A549 (cell line): Measurements from ENCODE around the gene SPIN1. TPM values are rescaled to one million over a fixed set of nuclear protein-coding genes. Genes with fewer than 3 reads are reported as not detected.

Source experiments
- ATAC-seq, 2 experiments: fragments of 200-7000 bp in 1 of 2; fragments of >200 bp in 1 of 2; cut with Nextera tagmentation in 1 of 2; cut with Tn5 transposase in 1 of 2; 3 replicates each; pipeline versions ENCODE4 v1.8.0 to v1.9.1; 2018 to 2020; ENCODE audit warnings: mild to moderate bottlenecking in 1 of 2, moderate library complexity in 1 of 2
- CTCF ChIA-PET: fragments of 300-600 bp; sonication (Branson Sonifier 250); formaldehyde crosslinking; extraction: SDS; loops from one replicate; lab custom pipeline; 2021; ENCODE audit warnings: antibody characterized with exemption, inconsistent platforms; lab: Yijun Ruan, JAX
- POLR2A ChIA-PET: fragments of 350-600 bp; formaldehyde crosslinking; extraction: SDS; loops from one replicate; lab custom pipeline; 2021; ENCODE audit warnings: antibody characterized with exemption, inconsistent platforms; lab: Yijun Ruan, JAX
- DNase-seq, 2 experiments: peaks; one replicate each; pipeline versions ENCODE4 v3.0.0 to v3.0.0-alpha.2; 2011 to 2016; ENCODE audit warnings: low read depth in 1 of 2, low spot score in 1 of 2
- FAIRE-seq: peaks from 2 replicates; lab custom pipeline; 2011; peaks lifted over from hg19 to GRCh38; lab: Jason Lieb, UNC
- H3K27ac ChIP-seq, 2 experiments: fragments of >200 bp; sonication (Bioruptor Twin); formaldehyde crosslinking; 3 replicates each; pipeline ENCODE4 v1.5.1; 2016 to 2017
- H3K4me1 ChIP-seq: fragments of >200 bp; sonication (Bioruptor Twin); formaldehyde crosslinking; 3 replicates; pipeline ENCODE4 v1.6.1; 2016
- H3K4me2 ChIP-seq: fragments of >200 bp; sonication (Bioruptor Twin); formaldehyde crosslinking; 3 replicates; pipeline ENCODE4 v1.6.1; 2016
- H3K4me3 ChIP-seq: fragments of >200 bp; sonication (Bioruptor Twin); formaldehyde crosslinking; 3 replicates; pipeline ENCODE4 v1.5.1; 2016
- H3K9me3 ChIP-seq: fragments of >200 bp; sonication (Bioruptor Twin); formaldehyde crosslinking; 3 replicates; pipeline ENCODE4 v1.6.1; 2016
- BHLHE40 ChIP-seq: IDR thresholded peaks from 2 replicates; pipeline ENCODE4 v1.6.1; 2012; ENCODE audit warnings: low read depth, low read length, inconsistent platforms
- CHD2 ChIP-seq: fragments of 150-350 bp; IDR thresholded peaks from 2 replicates; pipeline ENCODE4 v1.6.1; 2014; ENCODE audit warnings: low read length; ENCODE audit not compliant: partially characterized antibody
- ESRRA ChIP-seq: fragments of 150-350 bp; IDR thresholded peaks from 2 replicates; pipeline ENCODE4 v1.6.1; 2014; ENCODE audit warnings: mild to moderate bottlenecking, low read length, borderline replicate concordance
- HOXB13 ChIP-seq: fragments of 250-450 bp; sonication (Bioruptor Pico); IDR thresholded peaks from 2 replicates; pipeline ENCODE4 v1.5.0; 2020; ENCODE audit warnings: low read depth, mild to moderate bottlenecking, moderate library complexity
- KDM1A ChIP-seq: fragments of 200-600 bp; sonication (generic); IDR thresholded peaks from 2 replicates; pipeline ENCODE4 v1.6.1; 2016; ENCODE audit warnings: low read depth, mild to moderate bottlenecking
- MAZ ChIP-seq: fragments of 150-350 bp; IDR thresholded peaks from 2 replicates; pipeline ENCODE4 v1.6.1; 2014; ENCODE audit warnings: antibody characterized with exemption, low read depth, low read length, borderline replicate concordance
- MYC ChIP-seq: IDR thresholded peaks from 2 replicates; pipeline ENCODE4 v1.6.1; 2012; ENCODE audit warnings: mild to moderate bottlenecking, inconsistent platforms, low read length, improper control_type of control experiment, borderline replicate concordance
- NFE2L2 ChIP-seq: fragments of 150-350 bp; conservative IDR thresholded peaks from 2 replicates; pipeline ENCODE4 v1.6.1; 2014; ENCODE audit warnings: low read length
- NPAS2 ChIP-seq: fragments of 250-450 bp; sonication (Bioruptor Pico); IDR thresholded peaks from 2 replicates; pipeline ENCODE4 v1.8.0; 2022; ENCODE audit warnings: mild to moderate bottlenecking, moderate library complexity, borderline replicate concordance
- POLR2A ChIP-seq: IDR thresholded peaks from 2 replicates; pipeline ENCODE4 v1.6.1; 2012; ENCODE audit warnings: mild to moderate bottlenecking, low read length
- POLR2AphosphoS2 ChIP-seq: conservative IDR thresholded peaks from 2 replicates; pipeline ENCODE4 v1.6.1; 2012; ENCODE audit warnings: low read length, improper control_type of control experiment, inconsistent platforms
- RAD21 ChIP-seq, 2 experiments: fragments of >200 bp in 1 of 2; sonication (Bioruptor Twin) in 1 of 2; formaldehyde crosslinking in 1 of 2; IDR thresholded peaks in 1 of 2; conservative IDR thresholded peaks in 1 of 2; 2 replicates in 1 of 2; 3 replicates in 1 of 2; pipeline ENCODE4 v1.6.1; 2012 to 2018; ENCODE audit warnings: inconsistent platforms in 1 of 2
- SMC3 ChIP-seq: fragments of >200 bp; sonication (Bioruptor Twin); formaldehyde crosslinking; IDR thresholded peaks from 3 replicates; pipeline ENCODE4 v1.6.1; 2018; ENCODE audit warnings: inconsistent platforms
- TFCP2L1 ChIP-seq: fragments of 250-450 bp; sonication (Bioruptor Pico); IDR thresholded peaks from 2 replicates; pipeline ENCODE4 v1.5.0; 2021; ENCODE audit warnings: mild to moderate bottlenecking
- ZNF302 ChIP-seq: fragments of 250-450 bp; sonication (Bioruptor Pico); IDR thresholded peaks from 2 replicates; pipeline ENCODE4 v1.9.0; 2021; ENCODE audit warnings: inconsistent platforms, mild to moderate bottlenecking, moderate library complexity
- WGBS: methylation state at CpG from one replicate; pipeline ENCODE4 v1.1.6; 2017; ENCODE audit errors: missing lambda C conversion rate; 5-methylcytosine and 5-hydroxymethylcytosine counted together
- polyA plus RNA-seq, 4 experiments: library from polyadenylated mRNA; depleted of rRNA in 3 of 4; stranded (reverse); fragments of >200 nt; fragmentation: RNase III in 1 of 4; extraction: RNeasy Plus Mini Kit Qiagen cat#74134 plus additional on column Dnase treatment in 1 of 4; gene quantifications; 2 replicates in 3 of 4; 3 replicates in 1 of 4; pipeline ENCODE4 v1.2.3, GENCODE V29; 2011 to 2017
- TF ChIP-seq, protein P1 (sequence below): IDR thresholded peaks from 2 replicates; pipeline ENCODE4 v1.6.1; 2012; ENCODE audit warnings: low read depth, borderline replicate concordance
- TF ChIP-seq, protein P2 (sequence below): fragments of 450-650 bp; IDR thresholded peaks from 2 replicates; pipeline ENCODE4 v1.6.1; 2014; ENCODE audit warnings: antibody characterized with exemption
- TF ChIP-seq, protein P3 (sequence below): fragments of 250-450 bp; sonication (Bioruptor Pico); IDR thresholded peaks from 2 replicates; pipeline ENCODE4 v1.5.0; 2020; ENCODE audit warnings: low read depth, mild to moderate bottlenecking, moderate library complexity
- TF ChIP-seq, protein P4 (sequence below): fragments of 250-450 bp; sonication (Bioruptor Pico); IDR thresholded peaks from 2 replicates; pipeline ENCODE4 v1.5.0; 2021; ENCODE audit warnings: mild to moderate bottlenecking, moderate library complexity, borderline replicate concordance
- TF ChIP-seq, protein P5 (sequence below): IDR thresholded peaks from 2 replicates; pipeline ENCODE4 v1.6.1; 2012
- TF ChIP-seq, protein P6 (sequence below): fragments of >200 bp; sonication (Bioruptor Twin); formaldehyde crosslinking; IDR thresholded peaks from 3 replicates; pipeline ENCODE4 v1.5.1; 2016

The SPIN1 gene
- polyA plus RNA-seq, 2 of the 4 experiments (the other 2 are of a cell fraction): 47.8 to 83.9 TPM

DNA sequence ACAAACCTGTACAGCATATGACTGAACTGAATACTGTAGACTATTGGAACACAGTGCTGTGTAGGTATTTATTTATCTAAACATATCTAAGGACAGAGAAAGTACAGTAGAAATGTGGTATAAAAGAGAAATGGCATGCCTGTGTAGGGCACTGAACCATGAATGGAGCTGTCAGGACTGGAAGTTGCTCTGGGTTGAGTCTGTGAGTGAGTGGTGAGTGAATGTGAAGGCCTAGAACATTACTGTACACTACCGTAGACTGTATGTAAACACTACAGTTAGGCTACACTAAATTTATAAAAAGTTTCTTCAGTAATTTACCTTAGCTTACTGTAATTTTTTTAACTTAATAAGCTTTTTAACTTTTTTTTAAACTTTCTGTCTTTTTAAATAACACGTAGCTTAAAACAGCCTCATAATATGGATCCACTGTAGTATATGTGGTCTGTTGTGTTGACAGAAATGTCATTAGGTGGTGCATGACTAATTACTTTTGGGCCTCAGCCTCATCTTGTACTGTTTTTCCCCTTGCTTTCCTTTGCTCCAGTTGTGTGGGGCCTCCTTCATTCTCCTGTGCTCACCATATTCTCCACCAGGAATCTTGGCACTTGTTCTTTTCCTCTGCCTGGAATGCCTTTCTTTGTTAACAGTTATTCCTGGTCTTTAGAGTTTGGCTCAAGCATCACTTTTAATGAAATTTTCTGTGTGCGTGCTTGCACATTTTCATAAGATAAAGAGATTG, 8.8 kb downstream of the SPIN1 start (continued):
- TF ChIP-seq POLR2A: no peak
- TF ChIP-seq CHD2: no peak
- TF ChIP-seq BHLHE40: no peak

DNA sequence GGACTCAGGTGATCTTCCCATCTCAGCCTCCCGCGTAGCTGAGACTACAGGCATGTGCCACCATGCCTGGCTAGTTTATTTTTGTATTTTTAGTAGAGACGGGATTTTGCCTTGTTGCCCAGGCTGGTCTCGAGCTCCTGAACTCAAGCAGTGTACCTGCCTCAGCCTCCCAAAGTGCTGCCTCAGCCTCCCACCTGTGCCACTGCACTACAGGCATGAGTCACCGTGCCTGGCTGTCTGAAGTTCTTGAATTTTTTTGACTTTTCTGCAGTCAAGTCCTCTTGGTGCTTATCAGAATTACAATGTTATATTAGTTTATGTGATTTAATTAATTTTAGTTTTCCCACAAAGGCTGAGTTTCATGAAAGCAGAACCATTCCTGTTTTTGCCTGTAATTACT, 9.8 kb downstream of the SPIN1 start:
- TF ChIP-seq NPAS2 (CRISPR knock-in tag) (no peak), SMC3 (no peak), HOXB13 (CRISPR knock-in tag) (no peak), ZNF302 (CRISPR knock-in tag) (no peak), POLR2AphosphoS2 (no peak), TFCP2L1 (CRISPR knock-in tag) (no peak), MAZ (no peak), ESRRA (no peak), KDM1A (no peak), NFE2L2 (no peak), RAD21 (conservative IDR thresholded peaks at IDR 0.05 in 1 of 2, IDR thresholded peaks at IDR 0.05 in 1 of 2) (no peak), MYC (no peak)
- TF ChIP-seq, protein P1, sequence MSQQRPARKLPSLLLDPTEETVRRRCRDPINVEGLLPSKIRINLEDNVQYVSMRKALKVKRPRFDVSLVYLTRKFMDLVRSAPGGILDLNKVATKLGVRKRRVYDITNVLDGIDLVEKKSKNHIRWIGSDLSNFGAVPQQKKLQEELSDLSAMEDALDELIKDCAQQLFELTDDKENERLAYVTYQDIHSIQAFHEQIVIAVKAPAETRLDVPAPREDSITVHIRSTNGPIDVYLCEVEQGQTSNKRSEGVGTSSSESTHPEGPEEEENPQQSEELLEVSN: no peak
- TF ChIP-seq, protein P2, sequence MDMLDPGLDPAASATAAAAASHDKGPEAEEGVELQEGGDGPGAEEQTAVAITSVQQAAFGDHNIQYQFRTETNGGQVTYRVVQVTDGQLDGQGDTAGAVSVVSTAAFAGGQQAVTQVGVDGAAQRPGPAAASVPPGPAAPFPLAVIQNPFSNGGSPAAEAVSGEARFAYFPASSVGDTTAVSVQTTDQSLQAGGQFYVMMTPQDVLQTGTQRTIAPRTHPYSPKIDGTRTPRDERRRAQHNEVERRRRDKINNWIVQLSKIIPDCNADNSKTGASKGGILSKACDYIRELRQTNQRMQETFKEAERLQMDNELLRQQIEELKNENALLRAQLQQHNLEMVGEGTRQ: no peak
- TF ChIP-seq, protein P3, sequence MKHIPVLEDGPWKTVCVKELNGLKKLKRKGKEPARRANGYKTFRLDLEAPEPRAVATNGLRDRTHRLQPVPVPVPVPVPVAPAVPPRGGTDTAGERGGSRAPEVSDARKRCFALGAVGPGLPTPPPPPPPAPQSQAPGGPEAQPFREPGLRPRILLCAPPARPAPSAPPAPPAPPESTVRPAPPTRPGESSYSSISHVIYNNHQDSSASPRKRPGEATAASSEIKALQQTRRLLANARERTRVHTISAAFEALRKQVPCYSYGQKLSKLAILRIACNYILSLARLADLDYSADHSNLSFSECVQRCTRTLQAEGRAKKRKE (CRISPR knock-in tag): no peak
- TF ChIP-seq, protein P4, sequence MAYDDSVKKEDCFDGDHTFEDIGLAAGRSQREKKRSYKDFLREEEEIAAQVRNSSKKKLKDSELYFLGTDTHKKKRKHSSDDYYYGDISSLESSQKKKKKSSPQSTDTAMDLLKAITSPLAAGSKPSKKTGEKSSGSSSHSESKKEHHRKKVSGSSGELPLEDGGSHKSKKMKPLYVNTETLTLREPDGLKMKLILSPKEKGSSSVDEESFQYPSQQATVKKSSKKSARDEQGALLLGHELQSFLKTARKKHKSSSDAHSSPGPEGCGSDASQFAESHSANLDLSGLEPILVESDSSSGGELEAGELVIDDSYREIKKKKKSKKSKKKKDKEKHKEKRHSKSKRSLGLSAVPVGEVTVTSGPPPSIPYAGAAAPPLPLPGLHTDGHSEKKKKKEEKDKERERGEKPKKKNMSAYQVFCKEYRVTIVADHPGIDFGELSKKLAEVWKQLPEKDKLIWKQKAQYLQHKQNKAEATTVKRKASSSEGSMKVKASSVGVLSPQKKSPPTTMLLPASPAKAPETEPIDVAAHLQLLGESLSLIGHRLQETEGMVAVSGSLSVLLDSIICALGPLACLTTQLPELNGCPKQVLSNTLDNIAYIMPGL (CRISPR knock-in tag): no peak
- TF ChIP-seq, protein P5, sequence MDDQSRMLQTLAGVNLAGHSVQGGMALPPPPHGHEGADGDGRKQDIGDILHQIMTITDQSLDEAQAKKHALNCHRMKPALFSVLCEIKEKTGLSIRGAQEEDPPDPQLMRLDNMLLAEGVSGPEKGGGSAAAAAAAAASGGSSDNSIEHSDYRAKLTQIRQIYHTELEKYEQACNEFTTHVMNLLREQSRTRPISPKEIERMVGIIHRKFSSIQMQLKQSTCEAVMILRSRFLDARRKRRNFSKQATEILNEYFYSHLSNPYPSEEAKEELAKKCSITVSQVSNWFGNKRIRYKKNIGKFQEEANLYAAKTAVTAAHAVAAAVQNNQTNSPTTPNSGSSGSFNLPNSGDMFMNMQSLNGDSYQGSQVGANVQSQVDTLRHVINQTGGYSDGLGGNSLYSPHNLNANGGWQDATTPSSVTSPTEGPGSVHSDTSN: no peak
- TF ChIP-seq, protein P6, sequence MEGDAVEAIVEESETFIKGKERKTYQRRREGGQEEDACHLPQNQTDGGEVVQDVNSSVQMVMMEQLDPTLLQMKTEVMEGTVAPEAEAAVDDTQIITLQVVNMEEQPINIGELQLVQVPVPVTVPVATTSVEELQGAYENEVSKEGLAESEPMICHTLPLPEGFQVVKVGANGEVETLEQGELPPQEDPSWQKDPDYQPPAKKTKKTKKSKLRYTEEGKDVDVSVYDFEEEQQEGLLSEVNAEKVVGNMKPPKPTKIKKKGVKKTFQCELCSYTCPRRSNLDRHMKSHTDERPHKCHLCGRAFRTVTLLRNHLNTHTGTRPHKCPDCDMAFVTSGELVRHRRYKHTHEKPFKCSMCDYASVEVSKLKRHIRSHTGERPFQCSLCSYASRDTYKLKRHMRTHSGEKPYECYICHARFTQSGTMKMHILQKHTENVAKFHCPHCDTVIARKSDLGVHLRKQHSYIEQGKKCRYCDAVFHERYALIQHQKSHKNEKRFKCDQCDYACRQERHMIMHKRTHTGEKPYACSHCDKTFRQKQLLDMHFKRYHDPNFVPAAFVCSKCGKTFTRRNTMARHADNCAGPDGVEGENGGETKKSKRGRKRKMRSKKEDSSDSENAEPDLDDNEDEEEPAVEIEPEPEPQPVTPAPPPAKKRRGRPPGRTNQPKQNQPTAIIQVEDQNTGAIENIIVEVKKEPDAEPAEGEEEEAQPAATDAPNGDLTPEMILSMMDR: no peak
- no peak for ATAC-seq
- 98% methylated on average over 5 of the region's 5 CpGs for WGBS
- Histone ChIP-seq H3K27ac (no peak overlapping the region), H3K4me3 (no peak overlapping the region), H3K4me2 (no peak overlapping the region), H3K9me3 (no peaks in the 10 kb centered on the region), H3K4me1 (peaks cover 33% of the 10 kb centered on the region)
- ChIA-PET CTCF (interaction anchor here (0.9 kb wide), 1 partner anchor 10 kb away, joined by 3 read pairs; no protein-coding TSS in a partner anchor), POLR2A (no interaction called here)
- DNase-seq: no peak
- FAIRE-seq: no peak
